HG03097 (cell line): Measurements from ENCODE around the gene TIMP3.

Source experiments
- ATAC-seq: cut with Tn5 transposase; IDR thresholded peaks from one replicate; pipeline ENCODE4 v1.9.1; 2021; ENCODE audit not compliant: unreplicated experiment, low FRiP score

Gene TIMP3

GRCh38 chr22:32827049-32827602 is 25.6 kb downstream of the TIMP3 start:
- no peak for ATAC-seq

- ATAC-seq = no peak
Observed at GRCh38 chr22:32828150-32828549, 26.6 kb downstream of the TIMP3 start.

GRCh38 chr22:32828561-32828960 is 27.1 kb downstream of the TIMP3 start:
- no peak for ATAC-seq

- no peak for ATAC-seq
Observed at GRCh38 chr22:32829451-32829851, 27.9 kb downstream of the TIMP3 start.

- no peak for ATAC-seq
Observed at GRCh38 chr22:32830473-32830872, 29.0 kb downstream of the TIMP3 start.

- ATAC-seq = no peak
Observed at GRCh38 chr22:32830957-32831356, 29.5 kb downstream of the TIMP3 start.

- no peak for ATAC-seq
Observed at GRCh38 chr22:32831584-32831983, 30.1 kb downstream of the TIMP3 start.

- ATAC-seq = no peak
Observed at GRCh38 chr22:32832174-32832573, 30.7 kb downstream of the TIMP3 start.

GRCh38 chr22:32836280-32837123 is 35.0 kb downstream of the TIMP3 start:
- ATAC-seq = no peak

- ATAC-seq = no peak
Observed at GRCh38 chr22:32837142-32837541, 35.6 kb downstream of the TIMP3 start.

- ATAC-seq = no peak
Observed at GRCh38 chr22:32837803-32838202, 36.3 kb downstream of the TIMP3 start.

- ATAC-seq = no peak
Observed at GRCh38 chr22:32839831-32840584, 38.5 kb downstream of the TIMP3 start.

GRCh38 chr22:32841175-32841574 is 39.7 kb downstream of the TIMP3 start:
- no peak for ATAC-seq

GRCh38 chr22:32842486-32842885 is 41.0 kb downstream of the TIMP3 start:
- no peak for ATAC-seq

GRCh38 chr22:32843300-32843699 is 41.8 kb downstream of the TIMP3 start:
- ATAC-seq = no peak

- ATAC-seq = no peak
Observed at GRCh38 chr22:32844251-32844650, 42.7 kb downstream of the TIMP3 start.

- ATAC-seq = no peak
Observed at GRCh38 chr22:32846780-32847491, 45.4 kb downstream of the TIMP3 start.

GRCh38 chr22:32848226-32848625 is 46.7 kb downstream of the TIMP3 start:
- ATAC-seq = no peak

GRCh38 chr22:32849501-32849900 is 48.0 kb downstream of the TIMP3 start:
- ATAC-seq = no peak

- ATAC-seq = no peak
Observed at GRCh38 chr22:32850157-32850556, 48.7 kb downstream of the TIMP3 start.
